ENCODE data around the gene PCDHA8. TPM values are rescaled to one million over a fixed set of nuclear protein-coding genes. Genes with fewer than 3 reads are reported as not detected.
"Not testable (repeated sequence)": the region's sequence is repeated elsewhere in the genome, so short reads cannot be mapped to it uniquely, and the experiment has no call there.

Gene PCDHA8
- total RNA-seq, 1 donor from 2014 or later, result 5.4 TPM

- no peaks in the 10 kb centered on the region for H3K27me3 Mint-ChIP-seq (ENCODE audit: low read depth)
- H3K4me3 Mint-ChIP-seq, result peak within 1 kb of the TSS; percentile 84
- peak within 1 kb of the TSS; percentile 97 for H3K27ac Mint-ChIP-seq
- H3K4me1 Mint-ChIP-seq, result peaks cover 15% of the 10 kb centered on the region
- TF ChIP-seq CTCF (IDR thresholded peaks at IDR 0.05; ENCODE audit: unreplicated experiment), result no peak
- H3K9me3 Mint-ChIP-seq, result peaks cover 30% of the 10 kb centered on the region
- DNase-seq (ENCODE audit: low spot score in 2 of 2, unreplicated experiment in 2 of 2), result no peak
- peaks cover 59% of the 10 kb centered on the region for H3K36me3 Mint-ChIP-seq
Observed at GRCh38 chr5:140875085-140876065, 34.4 kb downstream of the PCDHA8 start, which contains the start of gene PCDHA12. TSS of gene PCDHA12 (plus strand) at chr5:140875308. CDS start at chr5:140875473, 165 bp downstream.

GRCh38 chr5:140876541-140877261 is 35.7 kb downstream of the PCDHA8 start:
- Mint-ChIP-seq H3K4me1 (peaks cover 15% of the 10 kb centered on the region), H3K36me3 (peaks cover 67% of the 10 kb centered on the region), H3K9me3 (peaks cover 42% of the 10 kb centered on the region)
- not testable (repeated sequence) for H3K4me3 Mint-ChIP-seq; DNase-seq (ENCODE audit: low spot score in 2 of 2, unreplicated experiment in 2 of 2); H3K27ac Mint-ChIP-seq; H3K27me3 Mint-ChIP-seq (ENCODE audit: low read depth)

GRCh38 chr5:140877262-140877581 is 36.2 kb downstream of the PCDHA8 start:
- Mint-ChIP-seq H3K4me3 (no peak overlapping the region), H3K27me3 (ENCODE audit: low read depth) (no peaks in the 10 kb centered on the region), H3K9me3 (peaks cover 42% of the 10 kb centered on the region), H3K36me3 (peaks cover 67% of the 10 kb centered on the region), H3K4me1 (peaks cover 15% of the 10 kb centered on the region), H3K27ac (no peak overlapping the region)
- DNase-seq (ENCODE audit: low spot score in 2 of 2, unreplicated experiment in 2 of 2), result no peak
- no peak for TF ChIP-seq CTCF (IDR thresholded peaks at IDR 0.05; ENCODE audit: unreplicated experiment)

GRCh38 chr5:140881889-140882590 is 41.1 kb downstream of the PCDHA8 start, which contains the start of gene PCDHA13:
TSS of gene PCDHA13 (plus strand) at chr5:140882124. CDS start at chr5:140882269, 145 bp downstream.
- Mint-ChIP-seq H3K4me3 (no peak within 1 kb of the TSS), H3K27ac (no peak within 1 kb of the TSS), H3K9me3 (peaks cover 41% of the 10 kb centered on the region), H3K36me3 (peaks cover 55% of the 10 kb centered on the region), H3K27me3 (ENCODE audit: low read depth) (no peaks in the 10 kb centered on the region), H3K4me1 (no peaks in the 10 kb centered on the region)
- DNase-seq (ENCODE audit: low spot score in 2 of 2, unreplicated experiment in 2 of 2), result no peak
- TF ChIP-seq CTCF (IDR thresholded peaks at IDR 0.05; ENCODE audit: unreplicated experiment), result no peak

GRCh38 chr5:140882591-140882899 is 41.6 kb downstream of the PCDHA8 start:
- no peak overlapping the region for H3K4me3 Mint-ChIP-seq
- DNase-seq (ENCODE audit: low spot score in 2 of 2, unreplicated experiment in 2 of 2), result no peak
- H3K4me1 Mint-ChIP-seq, result no peaks in the 10 kb centered on the region
- peaks cover 57% of the 10 kb centered on the region for H3K36me3 Mint-ChIP-seq
- no peak overlapping the region for H3K27ac Mint-ChIP-seq
- no peak for TF ChIP-seq CTCF (IDR thresholded peaks at IDR 0.05; ENCODE audit: unreplicated experiment)
- peaks cover 45% of the 10 kb centered on the region for H3K9me3 Mint-ChIP-seq
- no peaks in the 10 kb centered on the region for H3K27me3 Mint-ChIP-seq (ENCODE audit: low read depth)

All from mesothelial cell of epicardium (in vitro differentiated cells).